ENCODE data around the gene DKK3.

The DKK3 gene

GRCh38 chr11:11946878-11947277 is 61.5 kb downstream of the DKK3 start:
- H3K27ac ChIP-seq, result no peak overlapping the region
- no peak for TF ChIP-seq CTCF (conservative IDR thresholded peaks at IDR 0.05; ENCODE audit: low read depth)
- CTCF ChIA-PET, result no interaction called here
- POLR2A ChIA-PET (ENCODE audit: low non-redundant PET), result no interaction called here
- no peak for DNase-seq (ENCODE audit: low spot score)

GRCh38 chr11:11946180-11946579 is 62.2 kb downstream of the DKK3 start:
- H3K27ac ChIP-seq, result no peak overlapping the region
- no peak for TF ChIP-seq CTCF (conservative IDR thresholded peaks at IDR 0.05; ENCODE audit: low read depth)
- POLR2A ChIA-PET (ENCODE audit: low non-redundant PET), result no interaction called here
- CTCF ChIA-PET, result interaction anchor here (0.7 to 1.9 kb wide), 2 partner anchors 14 to 37 kb away, joined by 5 to 7 read pairs; no protein-coding TSS in a partner anchor
- no peak for DNase-seq (ENCODE audit: low spot score)

- no peak for TF ChIP-seq CTCF (conservative IDR thresholded peaks at IDR 0.05; ENCODE audit: low read depth)
- POLR2A ChIA-PET (ENCODE audit: low non-redundant PET), result no interaction called here
- H3K27ac ChIP-seq, result no peak overlapping the region
- CTCF ChIA-PET, result interaction anchor here (1.9 kb wide), 1 partner anchor 13 kb away, joined by 7 read pairs; no protein-coding TSS in a partner anchor
- DNase-seq (ENCODE audit: low spot score), result no peak
Measured at GRCh38 chr11:11944444-11944843, 64.0 kb downstream of the DKK3 start.

- POLR2A ChIA-PET (ENCODE audit: low non-redundant PET), result no interaction called here
- DNase-seq (ENCODE audit: low spot score), result no peak
Measured at GRCh38 chr11:11942668-11943067, 65.8 kb downstream of the DKK3 start.

GRCh38 chr11:11940551-11940950 is 67.9 kb downstream of the DKK3 start:
- no peak overlapping the region for H3K27ac ChIP-seq
- TF ChIP-seq CTCF (conservative IDR thresholded peaks at IDR 0.05; ENCODE audit: low read depth), result no peak
- DNase-seq (ENCODE audit: low spot score), result no peak
- ChIA-PET POLR2A (ENCODE audit: low non-redundant PET) (no interaction called here), CTCF (no interaction called here)

More at GRCh38 chr11:11942668-11943067, 65.8 kb downstream of the DKK3 start:
- CTCF ChIA-PET, result interaction anchor here (0.6 kb wide), 1 partner anchor 49 kb away, joined by 6 read pairs; no protein-coding TSS in a partner anchor
- H3K27ac ChIP-seq, result no peak overlapping the region
- no peak for TF ChIP-seq CTCF (conservative IDR thresholded peaks at IDR 0.05; ENCODE audit: low read depth)

GRCh38 chr11:11937957-11938356 is 70.5 kb downstream of the DKK3 start:
- no peak for TF ChIP-seq CTCF (conservative IDR thresholded peaks at IDR 0.05; ENCODE audit: low read depth)
- no peak overlapping the region for H3K27ac ChIP-seq
- DNase-seq (ENCODE audit: low spot score), result no peak
- ChIA-PET POLR2A (ENCODE audit: low non-redundant PET) (no interaction called here), CTCF (no interaction called here)

GRCh38 chr11:11937433-11937832 is 71.0 kb downstream of the DKK3 start:
- CTCF ChIA-PET, result no interaction called here
- no peak overlapping the region for H3K27ac ChIP-seq
- no peak for DNase-seq (ENCODE audit: low spot score)
- POLR2A ChIA-PET (ENCODE audit: low non-redundant PET), result no interaction called here
- TF ChIP-seq CTCF (conservative IDR thresholded peaks at IDR 0.05; ENCODE audit: low read depth), result no peak
